Cardiac muscle cell (in vitro differentiated cells and primary cell): ENCODE measurements around the gene MACROD2. TPM values are rescaled to one million over a fixed set of nuclear protein-coding genes. Genes with fewer than 3 reads are reported as not detected.

Experiments
- DNase-seq, 2 donors: peaks; one replicate each; pipeline versions ENCODE4 v3.0.0 to v3.0.0-alpha.2; 2010 to 2017; ENCODE audit warnings: low read depth in 1 of 2, low spot score in 1 of 2
- H3K27ac ChIP-seq: fragments of 200-600 bp; sonication (generic); 2 replicates; pipeline ENCODE4 v1.5.1; 2016
- H3K27me3 ChIP-seq: fragments of 200-600 bp; sonication (generic); 2 replicates; pipeline ENCODE4 v1.6.0; 2016; ENCODE audit warnings: control low read depth
- H3K36me3 ChIP-seq: fragments of 200-600 bp; sonication (generic); 2 replicates; pipeline ENCODE4 v1.5.1; 2016; ENCODE audit warnings: control low read depth
- H3K4me1 ChIP-seq: fragments of 200-600 bp; sonication (generic); 2 replicates; pipeline ENCODE4 v1.8.1; 2017; ENCODE audit warnings: low read depth, mild to moderate bottlenecking, mixed run types
- H3K4me3 ChIP-seq: fragments of 200-600 bp; sonication (generic); 2 replicates; pipeline ENCODE4 v1.5.1; 2016; ENCODE audit warnings: mild to moderate bottlenecking
- H3K9me3 ChIP-seq: fragments of 200-600 bp; sonication (generic); 2 replicates; pipeline ENCODE4 v1.5.1; 2017; ENCODE audit warnings: low read depth, mild to moderate bottlenecking, control low read depth
- polyA plus RNA-seq: library from polyadenylated mRNA; unstranded; fragments of >200 nt; fragmentation: Nextera tagmentation; extraction: Ambion mirVana; gene quantifications from 2 replicates; pipeline ENCODE4 v1.2.1, GENCODE V29; 2016
- total RNA-seq: library from RNA; depleted of rRNA; stranded (reverse); fragments of >200 nt; gene quantifications from 2 replicates; pipeline ENCODE4 v1.2.3, GENCODE V29; 2016
- TF ChIP-seq, protein P1 (sequence below): IDR thresholded peaks from 2 replicates; pipeline ENCODE4 v1.5.1; 2012; ENCODE audit warnings: low read depth, mild to moderate bottlenecking, low read length

Gene MACROD2
- total and polyA plus RNA-seq, 2 experiments from 2014 or later: 9.3 to 14.4 TPM

DNA sequence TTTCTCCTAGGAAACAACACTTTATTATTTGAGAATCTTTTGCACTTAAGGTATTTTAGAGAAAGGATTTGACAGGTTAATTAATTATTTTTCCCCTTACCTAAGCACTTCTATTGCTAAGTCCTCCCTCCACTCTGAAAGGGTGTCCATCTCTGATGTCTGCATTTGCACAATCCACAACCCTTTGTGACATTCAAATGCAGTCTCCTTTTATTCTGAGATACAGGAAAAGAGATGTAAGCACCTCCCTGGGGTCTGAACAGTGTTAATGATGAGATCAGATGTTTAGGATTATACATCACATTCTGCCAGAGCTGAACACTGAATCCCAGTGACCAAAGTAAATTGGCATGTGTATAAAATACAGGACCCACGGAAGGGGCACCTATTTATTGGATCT, 1206.3 kb downstream of the MACROD2 start:
- Histone ChIP-seq H3K27me3 (no peaks in the 10 kb centered on the region), H3K4me3 (no peak overlapping the region), H3K4me1 (no peaks in the 10 kb centered on the region), H3K9me3 (no peaks in the 10 kb centered on the region), H3K36me3 (no peaks in the 10 kb centered on the region), H3K27ac (no peak overlapping the region)
- TF ChIP-seq, protein P1, sequence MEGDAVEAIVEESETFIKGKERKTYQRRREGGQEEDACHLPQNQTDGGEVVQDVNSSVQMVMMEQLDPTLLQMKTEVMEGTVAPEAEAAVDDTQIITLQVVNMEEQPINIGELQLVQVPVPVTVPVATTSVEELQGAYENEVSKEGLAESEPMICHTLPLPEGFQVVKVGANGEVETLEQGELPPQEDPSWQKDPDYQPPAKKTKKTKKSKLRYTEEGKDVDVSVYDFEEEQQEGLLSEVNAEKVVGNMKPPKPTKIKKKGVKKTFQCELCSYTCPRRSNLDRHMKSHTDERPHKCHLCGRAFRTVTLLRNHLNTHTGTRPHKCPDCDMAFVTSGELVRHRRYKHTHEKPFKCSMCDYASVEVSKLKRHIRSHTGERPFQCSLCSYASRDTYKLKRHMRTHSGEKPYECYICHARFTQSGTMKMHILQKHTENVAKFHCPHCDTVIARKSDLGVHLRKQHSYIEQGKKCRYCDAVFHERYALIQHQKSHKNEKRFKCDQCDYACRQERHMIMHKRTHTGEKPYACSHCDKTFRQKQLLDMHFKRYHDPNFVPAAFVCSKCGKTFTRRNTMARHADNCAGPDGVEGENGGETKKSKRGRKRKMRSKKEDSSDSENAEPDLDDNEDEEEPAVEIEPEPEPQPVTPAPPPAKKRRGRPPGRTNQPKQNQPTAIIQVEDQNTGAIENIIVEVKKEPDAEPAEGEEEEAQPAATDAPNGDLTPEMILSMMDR: no peak
- DNase-seq: no peak

DNA sequence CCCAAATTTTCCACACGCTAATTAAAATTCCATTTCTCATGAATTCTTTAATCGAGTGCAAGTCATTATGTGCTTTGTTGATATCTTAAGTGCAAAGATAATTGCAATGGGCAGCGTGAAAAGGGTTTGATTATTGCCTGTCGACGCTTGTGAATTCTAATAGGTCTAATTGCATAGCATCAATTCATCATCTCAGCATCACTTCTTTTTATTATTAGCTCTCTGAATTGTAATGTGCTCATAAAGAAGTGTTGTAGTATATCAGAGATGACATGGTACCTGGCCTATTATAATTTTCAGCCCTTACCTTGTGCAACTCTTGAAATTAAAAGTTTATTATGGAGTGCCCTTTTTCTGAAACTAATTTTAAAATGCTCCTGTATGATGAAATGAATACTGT, 1208.9 kb downstream of the MACROD2 start:
- Histone ChIP-seq H3K27me3 (no peaks in the 10 kb centered on the region), H3K4me3 (no peak overlapping the region), H3K9me3 (no peaks in the 10 kb centered on the region), H3K36me3 (no peaks in the 10 kb centered on the region), H3K4me1 (no peaks in the 10 kb centered on the region), H3K27ac (no peak overlapping the region)
- TF ChIP-seq, protein P1: no peak
- DNase-seq: no peak

DNA sequence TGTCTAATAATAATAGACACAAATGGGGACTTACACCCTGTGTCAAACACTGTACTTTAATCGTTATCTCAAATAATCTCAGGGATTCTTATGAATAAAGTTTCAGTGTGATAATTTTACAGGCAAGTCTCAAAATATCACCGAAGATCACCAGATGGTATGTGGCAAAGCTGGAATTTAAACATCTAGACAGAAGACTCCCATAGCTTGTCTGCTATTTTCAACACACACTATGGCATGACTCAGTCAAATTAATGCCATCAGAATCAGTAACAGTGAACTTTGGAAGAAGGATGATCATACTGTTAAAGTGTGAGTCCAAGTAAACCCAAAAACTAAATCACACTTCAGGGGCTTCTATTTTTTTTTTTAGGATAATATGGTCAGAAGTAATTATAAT, 1209.7 kb downstream of the MACROD2 start:
- TF ChIP-seq, protein P1: no peak
- Histone ChIP-seq H3K9me3 (no peaks in the 10 kb centered on the region), H3K4me1 (no peaks in the 10 kb centered on the region), H3K4me3 (no peak overlapping the region), H3K36me3 (no peaks in the 10 kb centered on the region), H3K27me3 (no peaks in the 10 kb centered on the region), H3K27ac (no peak overlapping the region)
- DNase-seq: no peak

DNA sequence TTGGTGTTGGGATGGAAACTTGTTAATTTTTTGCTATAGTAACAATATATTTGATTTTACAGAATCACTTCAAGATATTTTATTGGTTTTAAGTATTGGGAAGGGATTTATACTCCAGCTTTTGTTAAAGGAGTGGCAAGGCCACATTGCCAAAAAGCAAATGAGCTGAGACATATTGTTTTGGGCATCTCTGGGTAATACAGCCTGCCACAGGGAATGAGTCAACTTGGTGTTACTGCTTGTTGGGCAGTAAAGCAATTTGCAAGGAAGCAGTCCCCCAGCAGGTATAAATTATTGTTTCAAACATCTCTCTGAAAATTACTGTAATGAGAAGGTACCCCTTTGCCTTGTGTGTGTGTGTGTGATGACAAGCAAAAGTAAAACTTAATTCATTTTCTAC, 1210.4 kb downstream of the MACROD2 start:
- TF ChIP-seq, protein P1: no peak
- Histone ChIP-seq H3K9me3 (no peaks in the 10 kb centered on the region), H3K36me3 (no peaks in the 10 kb centered on the region), H3K27me3 (no peaks in the 10 kb centered on the region), H3K27ac (no peak overlapping the region), H3K4me3 (no peak overlapping the region), H3K4me1 (no peaks in the 10 kb centered on the region)
- no peak for DNase-seq

DNA sequence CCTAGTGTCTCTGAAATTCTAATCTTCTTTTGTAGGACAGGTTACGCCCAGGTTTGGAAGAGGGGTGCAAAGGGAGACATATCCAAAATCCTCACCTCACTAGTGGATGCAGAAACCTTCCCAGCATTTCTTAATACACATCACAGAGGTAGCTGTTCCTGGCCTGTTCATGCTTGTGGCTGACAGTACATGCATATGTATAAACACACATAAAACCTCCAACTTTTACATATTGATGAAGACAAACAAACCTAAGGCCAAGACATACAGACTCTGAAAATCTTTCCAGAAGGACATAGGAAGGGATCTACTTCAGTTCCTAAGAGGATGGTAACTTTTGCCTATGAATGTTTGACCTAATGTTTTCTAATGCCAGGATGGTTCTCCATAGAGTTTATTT, 1214.2 kb downstream of the MACROD2 start:
- no peak for DNase-seq
- Histone ChIP-seq H3K36me3 (no peaks in the 10 kb centered on the region), H3K27me3 (no peaks in the 10 kb centered on the region), H3K4me3 (no peak overlapping the region), H3K4me1 (no peaks in the 10 kb centered on the region), H3K9me3 (no peaks in the 10 kb centered on the region), H3K27ac (no peak overlapping the region)
- TF ChIP-seq, protein P1: no peak

DNA sequence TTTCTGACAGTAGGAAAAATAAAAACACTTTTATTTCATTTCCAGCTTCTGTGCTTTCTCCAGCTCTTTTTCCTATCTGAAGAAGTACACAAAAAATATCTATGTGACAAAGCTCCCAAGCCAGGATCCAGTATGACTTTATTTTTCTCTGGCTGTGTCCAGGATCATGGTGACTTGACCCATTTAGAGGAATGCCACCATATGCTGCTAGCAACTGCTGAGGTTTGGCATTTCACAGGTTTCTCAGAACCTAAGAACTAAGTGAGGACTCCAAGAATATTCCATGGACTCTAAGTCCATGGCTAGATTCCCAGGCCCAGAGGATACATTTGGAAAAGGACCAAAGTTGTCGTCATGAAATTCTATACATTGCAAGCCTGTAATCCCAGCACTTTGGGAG, 1218.7 kb downstream of the MACROD2 start:
- H3K27me3 ChIP-seq: no peaks in the 10 kb centered on the region
- H3K4me3 ChIP-seq: no peak overlapping the region
- TF ChIP-seq, protein P1: no peak
- no peaks in the 10 kb centered on the region for H3K4me1 ChIP-seq
- no peaks in the 10 kb centered on the region for H3K36me3 ChIP-seq
- DNase-seq: no peak
- no peaks in the 10 kb centered on the region for H3K9me3 ChIP-seq
- H3K27ac ChIP-seq: no peak overlapping the region
